Medulla oblongata (tissue), 1 donor: ENCODE results near the gene SLCO2B1.

Experiments
- DNase-seq: peaks from one replicate; pipeline ENCODE4 v3.0.0-alpha.2; 2015; ENCODE audit errors: extremely low spot score

The SLCO2B1 gene

DNA sequence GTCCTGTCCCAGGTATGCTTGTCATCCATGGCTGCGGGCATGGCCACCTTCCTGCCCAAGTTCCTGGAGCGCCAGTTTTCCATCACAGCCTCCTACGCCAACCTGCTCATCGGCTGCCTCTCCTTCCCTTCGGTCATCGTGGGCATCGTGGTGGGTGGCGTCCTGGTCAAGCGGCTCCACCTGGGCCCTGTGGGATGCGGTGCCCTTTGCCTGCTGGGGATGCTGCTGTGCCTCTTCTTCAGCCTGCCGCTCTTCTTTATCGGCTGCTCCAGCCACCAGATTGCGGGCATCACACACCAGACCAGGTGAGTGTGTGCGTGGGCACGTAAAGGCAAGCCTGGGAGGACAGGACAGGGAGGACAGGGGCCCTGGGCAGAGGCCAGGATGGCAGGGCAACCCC, 42.4 kb downstream of the SLCO2B1 start:
- no peak for DNase-seq

GRCh38 chr11:75193711-75194110, 42.8 kb downstream of the SLCO2B1 start:
- DNase-seq, result no peak

- no peak for DNase-seq
Observed at GRCh38 chr11:75194147-75194546, 43.2 kb downstream of the SLCO2B1 start.

DNA sequence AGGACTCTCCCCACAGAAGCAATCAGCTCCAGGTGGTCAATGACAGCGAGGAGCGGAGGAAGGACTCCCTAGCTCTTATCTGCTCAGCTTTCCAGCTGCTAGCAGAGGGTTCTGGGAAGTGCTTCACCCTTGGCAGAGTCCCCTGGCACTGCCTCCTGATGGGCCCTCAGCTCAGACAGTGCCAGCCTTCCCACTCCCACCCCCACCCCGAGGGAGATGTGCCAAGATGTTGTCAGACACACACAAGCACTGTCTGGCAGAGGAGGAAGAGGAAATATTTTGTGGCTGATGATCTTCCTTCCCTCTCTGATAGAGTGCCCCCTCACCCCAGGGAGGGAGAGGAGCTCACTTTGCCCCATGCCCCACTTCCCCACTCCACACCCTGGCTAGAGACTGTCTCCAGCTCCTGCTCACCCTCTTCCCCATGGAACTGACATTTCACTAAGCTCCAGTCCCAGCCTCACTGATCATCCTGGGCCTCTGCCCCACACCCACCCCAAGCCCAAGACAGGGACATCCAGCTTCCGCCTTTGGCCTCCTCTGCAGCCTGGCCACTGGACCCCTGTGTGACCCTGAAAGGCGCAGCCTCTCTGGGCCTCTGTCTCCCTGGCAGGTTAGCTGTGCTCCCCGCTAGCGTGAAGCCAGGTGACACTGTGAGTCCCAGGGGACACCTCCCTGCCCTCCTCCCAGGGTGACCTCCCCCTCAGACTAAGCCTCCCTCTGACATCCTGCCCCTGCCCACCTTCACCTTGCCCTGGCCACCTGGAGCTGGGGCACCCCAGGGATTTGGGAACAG, 44.5 kb downstream of the SLCO2B1 start:
- DNase-seq, result peak; percentile 84

- no peak for DNase-seq
Observed at GRCh38 chr11:75196426-75196825, 45.5 kb downstream of the SLCO2B1 start.

DNA sequence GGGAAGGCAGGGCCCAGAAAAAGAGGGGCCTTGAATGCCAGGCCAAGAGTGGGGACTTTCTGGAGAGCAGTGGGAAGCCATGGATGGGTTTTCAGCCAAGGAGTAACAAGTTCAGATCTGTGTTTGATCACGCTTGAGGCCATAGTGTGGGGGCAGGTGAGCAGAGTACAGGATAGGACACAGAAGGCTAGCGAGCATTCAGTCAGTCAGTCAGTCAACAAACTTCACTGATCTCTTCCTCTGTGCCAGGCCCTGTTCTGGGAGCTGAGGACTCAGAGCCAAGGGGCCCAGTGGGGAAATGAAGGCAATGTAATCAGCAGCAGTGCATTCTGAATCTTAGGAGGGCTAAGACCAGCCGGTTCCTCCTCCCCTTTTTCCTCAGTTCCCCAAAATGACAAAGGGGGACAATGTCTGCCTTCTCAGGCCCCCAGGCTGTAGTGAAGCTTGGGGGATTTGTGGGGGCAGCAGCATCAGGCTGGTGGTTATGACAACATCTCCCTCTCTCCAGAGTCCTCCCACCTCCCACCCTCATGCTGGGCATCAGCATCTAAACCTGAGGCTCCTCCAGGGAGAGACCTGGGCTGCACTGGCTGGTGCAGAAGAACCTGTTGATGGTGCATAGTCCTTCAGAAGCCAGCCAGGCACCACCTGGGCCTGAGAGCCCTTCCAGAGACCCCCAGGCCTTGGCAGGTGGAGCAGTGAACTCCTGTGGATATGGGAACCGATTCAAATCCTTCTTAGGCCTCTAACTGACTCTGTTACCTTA, 46.8 kb downstream of the SLCO2B1 start:
- no peak for DNase-seq

DNA sequence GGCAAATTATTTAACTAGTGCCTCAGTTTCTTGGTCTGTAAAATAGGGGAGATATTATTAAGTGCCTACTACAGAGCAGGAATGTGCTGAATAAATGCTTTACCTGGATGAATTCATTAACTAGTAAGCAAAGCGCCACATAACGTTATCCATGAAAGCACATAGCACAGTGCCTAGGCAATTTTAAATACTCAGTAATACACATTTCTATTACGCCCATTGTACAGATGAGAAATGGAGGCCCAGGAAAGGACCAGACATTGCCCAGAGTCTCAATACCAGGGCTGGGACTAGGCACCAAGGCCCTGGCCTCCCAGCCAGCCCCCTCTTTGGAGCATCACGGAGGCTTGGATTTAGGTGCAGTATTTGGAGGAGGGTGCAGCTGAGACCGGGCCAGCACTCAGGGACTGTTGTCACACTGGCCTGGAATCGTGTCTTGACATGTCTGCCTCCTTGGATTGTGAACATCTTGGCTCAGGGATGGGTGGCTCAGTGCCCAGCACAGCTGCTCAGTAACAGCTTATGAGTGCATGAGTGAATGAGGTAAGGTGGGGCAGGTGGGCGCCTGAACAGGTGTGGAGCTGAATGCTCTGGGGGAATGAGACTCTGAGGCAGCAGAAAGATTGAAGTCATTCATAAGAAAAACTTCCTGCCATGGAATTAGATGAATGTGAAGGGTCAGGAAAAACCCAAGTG, 47.5 kb downstream of the SLCO2B1 start:
- DNase-seq, result no peak

- no peak for DNase-seq
Observed at GRCh38 chr11:75199412-75199955, 48.6 kb downstream of the SLCO2B1 start.

- no peak for DNase-seq
Observed at GRCh38 chr11:75200051-75200450, 49.1 kb downstream of the SLCO2B1 start.

- no peak for DNase-seq
Observed at GRCh38 chr11:75200531-75200930, 49.6 kb downstream of the SLCO2B1 start.

- DNase-seq, result no peak
Observed at GRCh38 chr11:75201771-75202170, 50.9 kb downstream of the SLCO2B1 start.

GRCh38 chr11:75202195-75202594, 51.3 kb downstream of the SLCO2B1 start:
- no peak for DNase-seq

GRCh38 chr11:75203138-75203537, 52.2 kb downstream of the SLCO2B1 start:
- DNase-seq, result no peak

GRCh38 chr11:75203641-75204011, 52.7 kb downstream of the SLCO2B1 start:
- no peak for DNase-seq

DNA sequence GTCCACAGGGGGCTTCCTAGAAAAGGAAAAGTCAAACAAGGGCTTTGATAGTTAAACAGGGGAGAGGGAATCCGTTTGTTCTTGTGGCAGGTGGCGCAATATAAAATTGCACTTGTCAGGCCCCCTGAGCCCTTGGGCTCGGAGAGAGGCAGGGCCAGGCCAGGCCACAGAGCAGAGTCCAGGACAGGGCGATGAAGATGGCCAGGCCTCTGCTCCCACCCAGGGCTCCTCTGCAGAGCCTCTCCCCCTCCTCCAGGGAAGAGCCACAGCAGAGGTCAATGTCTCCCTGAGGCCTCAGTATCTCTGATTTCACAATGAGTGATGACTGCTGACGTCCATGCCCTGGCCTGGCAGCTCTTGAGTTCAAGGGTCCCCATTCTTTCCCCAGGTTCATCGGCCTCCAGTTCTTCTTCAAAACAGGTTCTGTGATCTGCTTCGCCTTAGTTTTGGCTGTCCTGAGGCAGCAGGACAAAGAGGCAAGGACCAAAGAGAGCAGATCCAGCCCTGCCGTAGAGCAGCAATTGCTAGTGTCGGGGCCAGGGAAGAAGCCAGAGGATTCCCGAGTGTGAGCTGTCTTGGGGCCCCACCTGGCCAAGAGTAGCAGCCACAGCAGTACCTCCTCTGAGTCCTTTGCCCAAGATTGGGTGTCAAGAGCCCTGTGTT, 53.2 kb downstream of the SLCO2B1 start:
- DNase-seq, result no peak

- peak; percentile 78 for DNase-seq
Observed at GRCh38 chr11:75204685-75205563, 54.0 kb downstream of the SLCO2B1 start.

DNA sequence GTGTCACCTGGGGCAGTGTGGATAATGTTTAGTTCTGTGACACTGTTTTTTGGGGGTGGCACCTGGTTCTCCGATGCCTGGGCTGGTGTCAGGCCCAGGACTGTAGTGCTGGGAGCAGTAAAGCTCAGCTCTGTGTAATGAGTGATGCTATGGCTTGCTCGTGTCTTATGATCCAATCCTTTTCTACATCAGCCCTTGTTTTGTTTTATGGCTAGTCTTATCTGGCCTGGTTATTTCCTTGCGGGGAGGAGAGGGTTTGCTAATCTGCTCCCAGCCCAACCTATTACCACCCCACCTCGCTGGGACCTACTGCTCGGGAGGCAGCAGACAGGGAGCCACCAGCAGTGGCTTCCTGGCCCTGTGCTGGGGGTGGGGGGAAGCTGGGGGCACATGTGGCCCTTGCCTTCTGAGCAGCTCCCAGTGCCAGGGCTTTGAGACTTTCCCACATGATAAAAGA, 54.7 kb downstream of the SLCO2B1 start:
- no peak for DNase-seq

- no peak for DNase-seq
Observed at GRCh38 chr11:75208446-75208845, 57.5 kb downstream of the SLCO2B1 start.

DNA sequence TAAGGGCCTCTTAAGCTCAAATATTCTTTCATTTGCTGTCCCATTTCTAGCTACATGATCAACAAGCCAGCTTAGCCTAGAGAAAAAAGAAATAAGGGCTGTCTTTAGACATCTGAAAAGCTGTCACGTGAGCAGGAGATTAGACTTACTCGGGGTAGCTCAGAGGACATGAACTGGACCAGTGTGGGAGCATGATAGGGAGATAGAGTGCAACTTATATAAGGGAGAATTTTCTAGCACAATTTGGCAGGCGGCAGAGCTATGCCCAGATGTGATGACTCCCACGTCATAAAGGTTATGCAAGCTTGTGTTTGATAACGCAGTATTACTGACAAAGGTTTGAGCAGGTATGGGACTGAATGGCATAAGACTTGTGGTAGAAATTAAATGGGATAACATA, 61.5 kb downstream of the SLCO2B1 start:
- DNase-seq, result no peak

GRCh38 chr11:75214411-75214821, 63.5 kb downstream of the SLCO2B1 start:
- DNase-seq, result peak; percentile 54

- no peak for DNase-seq
Observed at GRCh38 chr11:75214843-75215242, 63.9 kb downstream of the SLCO2B1 start.
